ENCODE data around the gene SETDB1. TPM values are rescaled to one million over a fixed set of nuclear protein-coding genes. Genes with fewer than 3 reads are reported as not detected.

Gene SETDB1
- total and polyA plus RNA-seq, 2 of the 8 experiments (the other 6 are each of a cell fraction or from before 2014, with no cell fraction given): 27.5 to 48.8 TPM

DNA sequence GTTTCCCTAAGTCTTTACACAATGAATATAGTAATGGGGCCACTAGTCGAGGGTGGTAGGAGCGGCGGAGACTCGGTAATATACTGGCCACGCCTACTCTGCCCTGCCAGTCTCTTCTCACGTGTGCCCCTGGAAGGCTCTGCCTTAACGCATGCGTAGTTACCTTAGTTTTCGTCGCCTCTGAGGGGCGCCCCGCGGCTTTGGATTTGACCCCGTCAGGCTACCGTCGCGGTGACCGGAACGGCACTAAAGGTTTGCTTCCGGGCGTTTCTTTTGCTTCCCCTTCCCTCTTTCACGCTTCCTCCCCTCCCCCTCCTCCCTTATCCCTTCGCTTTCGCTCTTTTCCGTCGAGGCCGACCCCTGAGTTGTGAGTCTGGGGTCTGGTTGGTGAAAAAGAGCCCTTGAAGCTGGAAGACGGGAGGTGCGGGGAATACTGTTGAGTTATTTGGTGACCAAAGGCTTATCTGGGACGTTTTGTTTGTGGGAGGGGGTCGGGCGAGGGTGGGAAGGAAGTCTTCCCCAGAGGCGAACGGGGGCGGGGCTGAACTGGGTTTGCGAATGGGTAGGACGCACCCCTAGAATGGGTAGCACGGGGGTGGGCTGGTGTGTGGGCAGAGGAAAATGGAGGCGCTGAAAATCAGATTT lies at the start of gene SETDB1 (continued):
- TF ChIP-seq CTCF (IDR thresholded peaks at IDR 0.05; ENCODE audit: control extremely low read depth in 1 of 3, insufficient read depth in 1 of 3, low read depth in 1 of 3, low read length in 3 of 3): no peak
- 0 out of 2 replicates have a peak, but pooled peaks have one; percentile 36 for TF ChIP-seq TCF12 (IDR thresholded peaks at IDR 0.05; ENCODE audit: low read depth, low read length)
- no peak for TF ChIP-seq JUND (IDR thresholded peaks at IDR 0.05; ENCODE audit: low read length)
- TF ChIP-seq TAF7 (optimal IDR thresholded peaks at IDR 0.05; ENCODE audit: borderline replicate concordance, low read depth, low read length): peak; percentile 80
- no peak; the same call in 1 of the 2 replicates for TF ChIP-seq TBP (IDR thresholded peaks at IDR 0.05; ENCODE audit: low read depth, low read length)
- TF ChIP-seq ASH2L (IDR thresholded peaks at IDR 0.05; ENCODE audit: low read length): peak; percentile 97
- TF ChIP-seq RFX5 (IDR thresholded peaks at IDR 0.05; ENCODE audit: borderline replicate concordance, low read depth, low read length): no peak
- TF ChIP-seq GABPA (IDR thresholded peaks at IDR 0.05; ENCODE audit: borderline replicate concordance, insufficient read depth, low read length): peak; percentile 71; the same call in 1 of the 2 replicates
- TF ChIP-seq SAP30 (IDR thresholded peaks at IDR 0.05; ENCODE audit: insufficient read depth, insufficient replicate concordance, low read length): peak; percentile 34
- TF ChIP-seq PHF8 (conservative IDR thresholded peaks at IDR 0.05; ENCODE audit: low read depth, low read length): peak; percentile 63; the same call in 1 of the 2 replicates
- no peak for TF ChIP-seq ZNF274 (IDR thresholded peaks at IDR 0.05; ENCODE audit: borderline replicate concordance, extremely low read depth, low read length)
- TF ChIP-seq TAF1 (IDR thresholded peaks at IDR 0.05; ENCODE audit: low read depth, low read length): peak; percentile 74
- no peak for TF ChIP-seq CHD2 (IDR thresholded peaks at IDR 0.05; ENCODE audit: low read length)
- peak; percentile 49; the same call in 1 of the 2 replicates for TF ChIP-seq GTF2F1 (IDR thresholded peaks at IDR 0.05; ENCODE audit: borderline replicate concordance, low read depth, low read length)
- TF ChIP-seq RXRA (IDR thresholded peaks at IDR 0.05; ENCODE audit: insufficient read depth, low read depth, low read length): no peak
- no peak for TF ChIP-seq CTBP2 (IDR thresholded peaks at IDR 0.05; ENCODE audit: borderline replicate concordance, insufficient read depth, insufficient read length, low read length)
- TF ChIP-seq SP1 (IDR thresholded peaks at IDR 0.05; ENCODE audit: low read depth, low read length): 0 out of 2 replicates have a peak, but pooled peaks have one; percentile 29
- TF ChIP-seq POLR2A (IDR thresholded peaks at IDR 0.05; ENCODE audit: control extremely low read depth in 1 of 2, low read depth in 2 of 2, low read length in 2 of 2): peak in 1 of 2 experiments; percentile 82; a peak in 2 of 3 replicates
- TF ChIP-seq CHD1 (IDR thresholded peaks at IDR 0.05; ENCODE audit: low read depth, low read length): no peak
- peak; percentile 75; the same call in 1 of the 2 replicates for TF ChIP-seq RBBP5 (IDR thresholded peaks at IDR 0.05; ENCODE audit: borderline replicate concordance, low read depth, low read length)

All from H1 (cell line).